Choroid plexus epithelial cell (primary cell): ENCODE data around the gene POLE2.

ENCODE experiments used
- DNase-seq: peaks from one replicate; pipeline ENCODE4 v3.0.0-alpha.2; 2010; ENCODE audit warnings: low read depth
- H3K4me3 ChIP-seq: 2 replicates; pipeline ENCODE4 v1.5.1; 2011; ENCODE audit warnings: low read depth, mild to moderate bottlenecking, control low read depth, low read length, moderate library complexity
- CTCF ChIP-seq: conservative IDR thresholded peaks from 2 replicates; pipeline ENCODE4 v1.5.1; 2011; ENCODE audit warnings: low read depth, mild to moderate bottlenecking, control low read depth, inconsistent platforms, low read length, moderate library complexity

POLE2 gene

GRCh38 chr14:49636866-49637265 is 51.1 kb downstream of the POLE2 start:
- TF ChIP-seq CTCF, result no peak
- no peak overlapping the region for H3K4me3 ChIP-seq
- no peak for DNase-seq

- H3K4me3 ChIP-seq, result peak within 1 kb of the TSS; percentile 96
- no peak for TF ChIP-seq CTCF
- peak; percentile 80 for DNase-seq
Observed at GRCh38 chr14:49634547-49635334, 53.3 kb downstream of the POLE2 start, which contains the start of gene DNAAF2. TSS of gene DNAAF2 (minus strand) at chr14:49635244. CDS start at chr14:49635149, 95 bp downstream.

GRCh38 chr14:49633640-49634546 is 54.1 kb downstream of the POLE2 start:
- TF ChIP-seq CTCF, result peak; percentile 66
- DNase-seq, result peak; percentile 98
- H3K4me3 ChIP-seq, result peak overlapping the region; percentile 96

- no peak overlapping the region for H3K4me3 ChIP-seq
- no peak for TF ChIP-seq CTCF
- no peak for DNase-seq
Observed at GRCh38 chr14:49623941-49624839, 63.8 kb downstream of the POLE2 start.

GRCh38 chr14:49623387-49623786 is 64.6 kb downstream of the POLE2 start:
- no peak for DNase-seq
- no peak for TF ChIP-seq CTCF
- H3K4me3 ChIP-seq, result peak overlapping the region; percentile 94

GRCh38 chr14:49622022-49622607 is 65.9 kb downstream of the POLE2 start:
- TF ChIP-seq CTCF, result no peak
- DNase-seq, result no peak
- H3K4me3 ChIP-seq, result peak overlapping the region; percentile 94
